Suprapubic skin (tissue), 4 donors: ENCODE results near the gene AEBP1. TPM values are rescaled to one million over a fixed set of nuclear protein-coding genes. Genes with fewer than 3 reads are reported as not detected.

Experiments
- DNase-seq, 2 donors: peaks; one replicate each; pipeline ENCODE4 v3.0.0-alpha.2; 2019; ENCODE audit warnings: low spot score in 2 of 2
- H3K27ac ChIP-seq: fragments of 200-600 bp; sonication (generic); one replicate; pipeline ENCODE4 v1.5.1; 2019
- H3K27me3 ChIP-seq: fragments of 200-600 bp; sonication (generic); one replicate; pipeline ENCODE4 v1.5.1; 2019
- H3K36me3 ChIP-seq: fragments of 200-600 bp; sonication (generic); one replicate; pipeline ENCODE4 v1.5.1; 2019
- H3K4me1 ChIP-seq: fragments of 200-600 bp; sonication (generic); one replicate; pipeline ENCODE4 v1.5.1; 2019
- H3K4me3 ChIP-seq: fragments of 200-600 bp; sonication (generic); one replicate; pipeline ENCODE4 v1.5.1; 2019; ENCODE audit warnings: mild to moderate bottlenecking
- H3K9me3 ChIP-seq: fragments of 200-600 bp; sonication (generic); one replicate; pipeline ENCODE4 v1.5.1; 2019
- EP300 ChIP-seq: sonication (generic); formaldehyde crosslinking; IDR thresholded peaks from one replicate; pipeline ENCODE4 v1.6.1; 2017; ENCODE audit warnings: antibody characterized with exemption
- POLR2A ChIP-seq, 2 donors: fragments of 450-650 bp; IDR thresholded peaks; one replicate each; pipeline ENCODE4 v1.6.1; 2017; ENCODE audit warnings: antibody characterized with exemption in 2 of 2, mild to moderate bottlenecking in 2 of 2, moderate library complexity in 2 of 2
- POLR2AphosphoS5 ChIP-seq, 3 donors: sonication (generic); formaldehyde crosslinking; IDR thresholded peaks; one replicate each; pipeline ENCODE4 v1.6.1; 2017; ENCODE audit warnings: antibody characterized with exemption in 3 of 3
- WGBS: methylation state at CpG from one replicate; pipeline ENCODE4 v1.1.5; 2018; 5-methylcytosine and 5-hydroxymethylcytosine counted together
- total RNA-seq, 4 donors: library from RNA; depleted of rRNA; stranded (reverse); fragments of >200 nt; gene quantifications; one replicate each; pipeline ENCODE4 v1.1.0, GENCODE V29; 2016
- TF ChIP-seq, protein P1 (sequence below), 2 donors: fragments of 200-600 bp in 1 of 2; fragments of 450-650 bp in 1 of 2; sonication (generic) in 1 of 2; IDR thresholded peaks; one replicate each; pipeline ENCODE4 v1.5.1; 2016 to 2019; ENCODE audit warnings: antibody characterized with exemption in 2 of 2, mild to moderate bottlenecking in 1 of 2, moderate library complexity in 1 of 2

AEBP1 gene
- total RNA-seq, 4 donors from 2014 or later: 24.3 to 74.0 (median 43.3) TPM

- Histone ChIP-seq H3K4me3 (no peak within 1 kb of the TSS), H3K36me3 (peaks cover 20% of the 10 kb centered on the region), H3K27me3 (no peaks in the 10 kb centered on the region), H3K27ac (no peak within 1 kb of the TSS), H3K9me3 (no peaks in the 10 kb centered on the region), H3K4me1 (peaks cover 23% of the 10 kb centered on the region)
- TF ChIP-seq POLR2A (IDR thresholded peaks at IDR 0.05) (no peak), POLR2AphosphoS5 (IDR thresholded peaks at IDR 0.05) (no peak), EP300 (no peak)
- TF ChIP-seq, protein P1, sequence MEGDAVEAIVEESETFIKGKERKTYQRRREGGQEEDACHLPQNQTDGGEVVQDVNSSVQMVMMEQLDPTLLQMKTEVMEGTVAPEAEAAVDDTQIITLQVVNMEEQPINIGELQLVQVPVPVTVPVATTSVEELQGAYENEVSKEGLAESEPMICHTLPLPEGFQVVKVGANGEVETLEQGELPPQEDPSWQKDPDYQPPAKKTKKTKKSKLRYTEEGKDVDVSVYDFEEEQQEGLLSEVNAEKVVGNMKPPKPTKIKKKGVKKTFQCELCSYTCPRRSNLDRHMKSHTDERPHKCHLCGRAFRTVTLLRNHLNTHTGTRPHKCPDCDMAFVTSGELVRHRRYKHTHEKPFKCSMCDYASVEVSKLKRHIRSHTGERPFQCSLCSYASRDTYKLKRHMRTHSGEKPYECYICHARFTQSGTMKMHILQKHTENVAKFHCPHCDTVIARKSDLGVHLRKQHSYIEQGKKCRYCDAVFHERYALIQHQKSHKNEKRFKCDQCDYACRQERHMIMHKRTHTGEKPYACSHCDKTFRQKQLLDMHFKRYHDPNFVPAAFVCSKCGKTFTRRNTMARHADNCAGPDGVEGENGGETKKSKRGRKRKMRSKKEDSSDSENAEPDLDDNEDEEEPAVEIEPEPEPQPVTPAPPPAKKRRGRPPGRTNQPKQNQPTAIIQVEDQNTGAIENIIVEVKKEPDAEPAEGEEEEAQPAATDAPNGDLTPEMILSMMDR (IDR thresholded peaks at IDR 0.05): no peak
- WGBS: 34% methylated on average over 8 of the region's 14 CpGs
- peak in 1 of 2 donors; percentile 62 for DNase-seq
Observed at GRCh38 chr7:44065431-44066110, 38.6 kb upstream of the AEBP1 start, which contains the start of gene PGAM2. PGAM2 (minus strand) TSS chr7:44065567; CDS start chr7:44065529, 38 bp downstream.

DNA sequence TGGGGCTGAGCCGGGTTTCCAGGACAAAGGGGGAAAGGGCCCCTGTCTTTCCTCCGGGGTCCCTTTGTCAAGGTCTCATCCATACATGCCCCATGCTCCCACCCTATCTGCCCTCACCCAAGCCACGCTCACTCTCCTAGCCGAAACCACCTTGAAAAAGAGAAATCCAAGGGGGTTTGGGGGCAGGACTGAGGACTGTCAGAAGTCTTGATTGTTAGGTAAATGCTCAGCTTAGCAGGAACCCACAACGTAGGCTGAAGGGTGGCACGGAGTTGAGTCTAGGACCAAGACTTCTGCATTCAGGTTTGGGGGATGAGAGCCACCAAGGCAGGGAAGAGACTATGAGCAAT, 38.1 kb upstream of the AEBP1 start:
- Histone ChIP-seq H3K4me1 (peaks cover 24% of the 10 kb centered on the region), H3K27ac (no peak overlapping the region), H3K4me3 (no peak overlapping the region), H3K27me3 (no peaks in the 10 kb centered on the region), H3K36me3 (peaks cover 15% of the 10 kb centered on the region), H3K9me3 (no peaks in the 10 kb centered on the region)
- peak; percentile 55 to 72 for DNase-seq
- TF ChIP-seq POLR2AphosphoS5 (IDR thresholded peaks at IDR 0.05) (no peak), POLR2A (IDR thresholded peaks at IDR 0.05) (no peak), EP300 (no peak)
- TF ChIP-seq, protein P1 (IDR thresholded peaks at IDR 0.05): no peak
- WGBS: 52% methylated on average over 6 of the region's 6 CpGs

DNA sequence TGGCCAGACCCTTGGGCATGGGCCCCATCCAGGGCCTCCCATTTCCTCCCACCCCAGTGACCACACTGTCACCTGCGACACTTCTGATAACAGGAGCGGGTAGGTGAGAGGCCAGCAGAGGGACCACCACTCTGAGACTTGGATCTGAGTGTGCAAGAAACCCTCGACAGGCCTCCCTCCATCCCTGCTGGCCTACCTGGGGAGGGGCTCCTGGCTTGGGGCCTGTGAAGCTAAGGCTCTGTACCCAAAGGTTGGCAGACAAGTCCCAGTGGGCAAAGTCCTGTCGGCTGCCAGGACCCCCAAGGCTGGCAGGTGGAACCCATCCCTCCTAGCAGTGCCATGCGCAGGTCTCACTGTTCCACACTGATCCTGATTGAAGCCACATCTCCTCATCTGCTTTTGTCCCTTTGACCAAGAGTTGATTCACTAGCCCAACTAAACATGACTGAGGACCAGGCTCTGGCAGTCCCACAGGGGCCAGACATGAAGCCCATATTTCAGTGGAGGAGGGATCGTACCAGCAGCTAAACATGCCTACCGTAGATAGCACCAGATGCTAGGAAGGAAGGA, 37.6 kb upstream of the AEBP1 start:
- H3K4me1 ChIP-seq: peaks cover 29% of the 10 kb centered on the region
- no peak for TF ChIP-seq POLR2A (IDR thresholded peaks at IDR 0.05)
- no peak for TF ChIP-seq POLR2AphosphoS5 (IDR thresholded peaks at IDR 0.05)
- TF ChIP-seq, protein P1 (IDR thresholded peaks at IDR 0.05): no peak
- no peak for TF ChIP-seq EP300

GRCh38 chr7:44067064-44067951, 36.8 kb upstream of the AEBP1 start:
- Histone ChIP-seq H3K4me3 (no peak overlapping the region), H3K36me3 (peaks cover 3% of the 10 kb centered on the region), H3K9me3 (no peaks in the 10 kb centered on the region), H3K27me3 (no peaks in the 10 kb centered on the region), H3K4me1 (peaks cover 36% of the 10 kb centered on the region), H3K27ac (no peak overlapping the region)
- 85% methylated on average over 11 of the region's 11 CpGs for WGBS
- TF ChIP-seq, protein P1 (IDR thresholded peaks at IDR 0.05): no peak
- TF ChIP-seq POLR2AphosphoS5 (IDR thresholded peaks at IDR 0.05) (no peak), EP300 (no peak), POLR2A (IDR thresholded peaks at IDR 0.05) (no peak)
- DNase-seq: peak; percentile 55 to 58

More for the DNA sequence above, 37.6 kb upstream of the AEBP1 start:
- H3K36me3 ChIP-seq: peaks cover 10% of the 10 kb centered on the region
- DNase-seq: peak; percentile 64 to 72
- H3K4me3 ChIP-seq: no peak overlapping the region
- H3K27me3 ChIP-seq: no peaks in the 10 kb centered on the region
- H3K27ac ChIP-seq: no peak overlapping the region
- H3K9me3 ChIP-seq: no peaks in the 10 kb centered on the region
- 73% methylated on average over 3 of the region's 7 CpGs for WGBS
